ENCODE results near the gene RFX5.

Gene RFX5

DNA sequence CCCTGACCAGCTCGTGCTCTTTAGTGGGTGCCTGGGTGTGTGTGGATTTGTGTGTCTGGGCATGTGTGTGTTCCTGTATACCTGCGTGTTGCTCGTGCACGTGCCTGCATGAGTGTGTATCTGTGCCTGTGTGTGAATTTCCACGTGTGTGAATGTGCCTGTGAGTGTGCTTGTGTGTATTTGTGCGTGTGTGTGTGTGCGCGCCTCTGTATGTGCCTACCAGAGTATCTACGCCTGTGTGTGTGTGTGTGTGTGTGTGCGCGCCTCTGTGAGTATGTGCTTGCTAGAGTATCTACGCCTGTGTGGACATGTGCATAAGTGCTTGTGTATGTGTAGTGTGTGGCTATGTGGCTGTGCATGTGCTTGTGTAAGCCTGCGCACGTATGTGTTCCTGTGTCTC, 26.1 kb upstream of the RFX5 start:
- Histone ChIP-seq H2BK120ac (ENCODE audit: insufficient read depth, low read length, poor library complexity) (no peak overlapping the region), H3K79me1 (ENCODE audit: low read length) (peaks cover 2% of the 10 kb centered on the region), H3K79me2 (ENCODE audit: control insufficient read depth, insufficient read depth, low read length, poor library complexity) (peaks cover 2% of the 10 kb centered on the region), H3K18ac (ENCODE audit: low read length) (no peak overlapping the region), H3K27me3 (ENCODE audit: insufficient read depth, low read length) (no peaks in the 10 kb centered on the region), H3K4me3 (ENCODE audit: low read depth, low read length) (no peak overlapping the region), H3K36me3 (ENCODE audit: control insufficient read depth in 1 of 2, insufficient read depth in 2 of 2, low read length in 2 of 2) (no peaks in the 10 kb centered on the region), H2BK12ac (ENCODE audit: low read length) (no peak overlapping the region), H2AK5ac (ENCODE audit: low read length) (no peak overlapping the region), H3K9me3 (ENCODE audit: insufficient read depth, low read depth, low read length) (peaks cover 6% of the 10 kb centered on the region), H3K23ac (ENCODE audit: low read length) (no peak overlapping the region), H3K27ac (ENCODE audit: low read depth, low read length) (no peak overlapping the region), H3K4ac (ENCODE audit: low read depth, low read length) (no peak overlapping the region), H2BK5ac (ENCODE audit: low read depth, low read length, poor library complexity) (no peak overlapping the region), H3K9ac (ENCODE audit: low read length) (no peak overlapping the region), H3K4me1 (ENCODE audit: control insufficient read depth in 1 of 2, insufficient read depth in 2 of 2, low read length in 2 of 2) (peaks cover 0 to 4% of the 10 kb centered on the region in 2 experiments), H2AFZ (ENCODE audit: insufficient read depth, low read length, poor library complexity) (no peak overlapping the region), H4K8ac (ENCODE audit: low read depth, low read length) (no peak overlapping the region), H3K4me2 (ENCODE audit: low read length) (no peak overlapping the region), H3K14ac (ENCODE audit: low read length) (no peak overlapping the region), H4K91ac (ENCODE audit: low read depth, low read length) (no peak overlapping the region), H4K12ac (ENCODE audit: low read depth, low read length) (no peak overlapping the region)
- no CpG with 5 or more reads among the region's 14 CpGs for WGBS (ENCODE audit: extremely low coverage, insufficient coverage, insufficient read length)
- DNase-seq, result no peak

DNA sequence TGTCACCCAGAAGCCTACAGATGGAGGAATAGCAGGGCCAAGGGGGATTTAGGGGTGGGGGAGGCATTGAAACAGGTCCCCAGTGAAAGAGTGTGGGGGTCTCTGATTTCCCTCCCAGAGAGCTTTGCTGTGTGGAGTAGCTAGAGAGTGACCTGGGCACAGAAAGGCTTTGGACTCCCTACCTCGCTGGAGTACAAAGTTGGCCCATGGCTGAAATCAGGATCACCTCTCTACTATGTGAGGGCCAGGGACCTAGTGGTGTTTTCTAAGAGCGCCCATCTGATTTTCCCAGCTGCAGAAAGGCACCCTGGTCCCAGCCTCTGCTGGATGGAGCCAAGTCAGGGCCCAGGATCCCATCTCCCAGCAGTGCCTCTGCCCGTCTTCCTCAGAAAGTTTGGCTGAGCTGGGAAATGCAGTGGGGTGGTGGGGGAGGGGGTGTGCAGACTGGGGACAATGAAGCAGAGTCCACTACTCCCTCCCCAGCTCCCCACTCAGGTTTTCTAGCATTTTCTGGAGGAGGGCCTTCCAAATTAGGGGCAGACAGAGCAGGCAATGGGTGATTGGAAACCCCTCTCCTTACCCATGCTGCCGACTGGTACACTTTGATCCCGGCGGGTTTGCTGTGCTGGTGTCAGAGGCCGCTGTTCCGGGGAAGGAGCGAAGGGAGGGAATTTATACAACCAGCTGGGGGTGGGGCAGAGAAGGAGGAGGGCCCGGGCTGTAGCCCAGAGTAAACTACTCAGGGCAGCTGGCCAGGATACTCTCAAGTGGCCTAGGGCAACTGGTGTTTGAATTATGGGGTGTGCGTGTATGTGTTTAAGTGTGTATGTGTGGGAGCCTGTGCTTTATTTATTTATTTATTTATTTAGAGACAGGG, 25.2 kb upstream of the RFX5 start, which contains the start of gene SELENBP1:
TSS of gene SELENBP1 (minus strand) at position 648 of the 877 bp plus-strand sequence. CDS start at position 584, 64 bp downstream.
- Histone ChIP-seq H3K23ac (ENCODE audit: low read length) (no peak within 1 kb of the TSS), H4K12ac (ENCODE audit: low read depth, low read length) (peak within 1 kb of the TSS; percentile 67), H3K9ac (ENCODE audit: low read length) (no peak within 1 kb of the TSS), H3K4ac (ENCODE audit: low read depth, low read length) (no peak within 1 kb of the TSS), H3K4me3 (ENCODE audit: low read depth, low read length) (no peak within 1 kb of the TSS), H2BK12ac (ENCODE audit: low read length) (no peak within 1 kb of the TSS), H3K9me3 (ENCODE audit: insufficient read depth, low read depth, low read length) (peaks cover 6% of the 10 kb centered on the region), H3K79me1 (ENCODE audit: low read length) (peaks cover 2% of the 10 kb centered on the region), H2AK5ac (ENCODE audit: low read length) (no peak within 1 kb of the TSS), H3K79me2 (ENCODE audit: control insufficient read depth, insufficient read depth, low read length, poor library complexity) (peaks cover 2% of the 10 kb centered on the region), H3K36me3 (ENCODE audit: control insufficient read depth in 1 of 2, insufficient read depth in 2 of 2, low read length in 2 of 2) (no peaks in the 10 kb centered on the region), H2BK120ac (ENCODE audit: insufficient read depth, low read length, poor library complexity) (peak within 1 kb of the TSS; percentile 35), H3K14ac (ENCODE audit: low read length) (peak within 1 kb of the TSS; percentile 42), H3K4me1 (ENCODE audit: control insufficient read depth in 1 of 2, insufficient read depth in 2 of 2, low read length in 2 of 2) (peaks cover 0 to 4% of the 10 kb centered on the region in 2 experiments), H2AFZ (ENCODE audit: insufficient read depth, low read length, poor library complexity) (peak within 1 kb of the TSS; percentile 84), H3K27me3 (ENCODE audit: insufficient read depth, low read length) (no peaks in the 10 kb centered on the region), H4K91ac (ENCODE audit: low read depth, low read length) (no peak within 1 kb of the TSS), H3K18ac (ENCODE audit: low read length) (no peak within 1 kb of the TSS), H4K8ac (ENCODE audit: low read depth, low read length) (peak within 1 kb of the TSS; percentile 54), H3K27ac (ENCODE audit: low read depth, low read length) (no peak within 1 kb of the TSS), H3K4me2 (ENCODE audit: low read length) (peak within 1 kb of the TSS; percentile 50), H2BK5ac (ENCODE audit: low read depth, low read length, poor library complexity) (no peak within 1 kb of the TSS)
- no peak for DNase-seq
- WGBS (ENCODE audit: extremely low coverage, insufficient coverage, insufficient read length), result no CpG with 5 or more reads among the region's 11 CpGs

DNA sequence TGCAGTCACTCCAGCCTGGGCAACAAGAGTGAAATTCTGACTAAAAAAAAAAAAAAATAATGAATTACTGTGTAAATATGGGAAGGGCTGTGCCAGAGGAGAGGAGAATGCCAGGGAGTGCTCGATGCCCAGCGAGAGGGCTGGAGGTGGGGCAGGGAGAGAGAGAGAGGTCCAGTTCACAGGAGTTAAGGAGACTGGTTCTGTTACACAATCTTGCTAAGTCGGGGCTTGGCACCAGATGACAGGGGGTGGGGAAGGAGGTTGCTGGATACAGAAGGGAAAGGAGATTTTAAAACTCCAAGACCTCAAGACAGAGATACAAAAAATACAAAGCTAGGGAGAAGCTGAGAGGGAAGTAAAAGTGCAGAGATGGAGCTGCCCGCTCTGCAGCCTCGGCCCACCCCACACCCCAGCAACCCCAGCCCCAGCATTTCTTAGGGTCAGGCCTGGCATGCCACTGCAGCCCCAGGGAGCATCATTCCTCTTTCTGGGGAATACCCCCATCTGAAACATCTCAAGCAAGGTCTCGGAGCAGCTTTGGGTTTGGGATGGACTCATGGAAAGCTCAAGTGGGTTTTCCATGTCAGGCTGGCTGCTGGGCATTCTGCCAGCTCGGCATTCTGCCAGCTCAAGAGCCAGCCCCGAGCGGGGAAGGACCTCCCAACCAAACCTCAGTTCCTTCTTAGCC, 24.5 kb upstream of the RFX5 start:
- Histone ChIP-seq H3K9me3 (ENCODE audit: insufficient read depth, low read depth, low read length) (peaks cover 6% of the 10 kb centered on the region), H3K18ac (ENCODE audit: low read length) (no peak overlapping the region), H3K36me3 (ENCODE audit: control insufficient read depth in 1 of 2, insufficient read depth in 2 of 2, low read length in 2 of 2) (no peaks in the 10 kb centered on the region), H3K79me2 (ENCODE audit: control insufficient read depth, insufficient read depth, low read length, poor library complexity) (peaks cover 2% of the 10 kb centered on the region), H3K27ac (ENCODE audit: low read depth, low read length) (no peak overlapping the region), H2BK5ac (ENCODE audit: low read depth, low read length, poor library complexity) (no peak overlapping the region), H3K23ac (ENCODE audit: low read length) (no peak overlapping the region), H4K12ac (ENCODE audit: low read depth, low read length) (no peak overlapping the region), H3K79me1 (ENCODE audit: low read length) (peaks cover 2% of the 10 kb centered on the region), H4K91ac (ENCODE audit: low read depth, low read length) (no peak overlapping the region), H4K8ac (ENCODE audit: low read depth, low read length) (no peak overlapping the region), H3K9ac (ENCODE audit: low read length) (no peak overlapping the region), H2AFZ (ENCODE audit: insufficient read depth, low read length, poor library complexity) (no peak overlapping the region), H3K4me3 (ENCODE audit: low read depth, low read length) (no peak overlapping the region), H2BK120ac (ENCODE audit: insufficient read depth, low read length, poor library complexity) (no peak overlapping the region), H2BK12ac (ENCODE audit: low read length) (no peak overlapping the region), H3K4ac (ENCODE audit: low read depth, low read length) (no peak overlapping the region), H3K14ac (ENCODE audit: low read length) (no peak overlapping the region), H3K27me3 (ENCODE audit: insufficient read depth, low read length) (no peaks in the 10 kb centered on the region), H2AK5ac (ENCODE audit: low read length) (no peak overlapping the region), H3K4me1 (ENCODE audit: control insufficient read depth in 1 of 2, insufficient read depth in 2 of 2, low read length in 2 of 2) (peaks cover 0 to 4% of the 10 kb centered on the region in 2 experiments), H3K4me2 (ENCODE audit: low read length) (no peak overlapping the region)
- no CpG with 5 or more reads among the region's 9 CpGs for WGBS (ENCODE audit: extremely low coverage, insufficient coverage, insufficient read length)
- DNase-seq, result no peak

DNA sequence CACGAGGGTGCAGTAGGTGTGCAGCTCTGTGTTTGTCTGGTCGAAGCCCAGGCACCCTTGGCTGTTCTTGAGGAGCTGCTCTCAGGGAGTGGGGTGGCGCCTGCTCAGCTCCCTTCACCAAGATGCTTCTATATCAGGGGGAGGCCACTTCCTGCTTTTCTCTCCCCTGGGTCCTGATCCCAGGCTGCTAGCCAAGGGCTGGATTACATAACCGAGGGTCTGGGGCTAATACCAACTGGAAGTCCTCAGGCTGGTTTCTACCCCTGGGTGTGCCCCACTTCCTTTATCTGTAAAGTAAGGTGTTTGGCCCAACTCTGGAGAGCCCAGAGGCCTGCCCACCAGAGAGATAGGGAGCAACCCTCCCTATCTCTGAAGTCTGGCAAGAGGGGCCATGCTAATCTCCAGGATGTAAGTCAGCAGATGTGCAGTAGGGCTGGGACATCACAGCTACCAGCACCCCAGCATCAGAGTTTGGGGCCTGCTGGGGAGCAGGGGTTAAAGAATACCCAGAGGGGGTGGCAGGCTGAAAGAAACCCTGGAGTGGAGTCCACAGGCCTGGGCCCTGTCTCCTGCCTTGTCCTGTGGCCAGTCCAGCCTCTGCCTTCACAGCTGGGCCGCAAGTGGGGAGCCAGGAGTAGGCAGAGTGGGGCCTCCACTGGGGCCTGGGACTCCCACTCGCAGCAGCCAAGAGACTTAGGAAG, 23.3 kb upstream of the RFX5 start:
- H3K23ac ChIP-seq (ENCODE audit: low read length), result no peak overlapping the region
- no peak overlapping the region for H3K9ac ChIP-seq (ENCODE audit: low read length)
- no peak overlapping the region for H2AK5ac ChIP-seq (ENCODE audit: low read length)
- no peak overlapping the region for H3K4me2 ChIP-seq (ENCODE audit: low read length)
- DNase-seq, result no peak
- no peak overlapping the region for H2BK5ac ChIP-seq (ENCODE audit: low read depth, low read length, poor library complexity)
- H3K4me3 ChIP-seq (ENCODE audit: low read depth, low read length), result no peak overlapping the region
- no peak overlapping the region for H3K14ac ChIP-seq (ENCODE audit: low read length)
- peaks cover 6% of the 10 kb centered on the region for H3K9me3 ChIP-seq (ENCODE audit: insufficient read depth, low read depth, low read length)
- peaks cover 0 to 1% of the 10 kb centered on the region in 2 experiments for H3K36me3 ChIP-seq (ENCODE audit: control insufficient read depth in 1 of 2, insufficient read depth in 2 of 2, low read length in 2 of 2)
- H4K12ac ChIP-seq (ENCODE audit: low read depth, low read length), result no peak overlapping the region
- H3K18ac ChIP-seq (ENCODE audit: low read length), result no peak overlapping the region
- peaks cover 2% of the 10 kb centered on the region for H3K79me1 ChIP-seq (ENCODE audit: low read length)
- H2BK120ac ChIP-seq (ENCODE audit: insufficient read depth, low read length, poor library complexity), result no peak overlapping the region
- H3K4me1 ChIP-seq (ENCODE audit: control insufficient read depth in 1 of 2, insufficient read depth in 2 of 2, low read length in 2 of 2), result peaks cover 0 to 4% of the 10 kb centered on the region in 2 experiments
- no peak overlapping the region for H3K27ac ChIP-seq (ENCODE audit: low read depth, low read length)
- H3K4ac ChIP-seq (ENCODE audit: low read depth, low read length), result no peak overlapping the region
- H2AFZ ChIP-seq (ENCODE audit: insufficient read depth, low read length, poor library complexity), result peak overlapping the region; percentile 53
- no peak overlapping the region for H4K8ac ChIP-seq (ENCODE audit: low read depth, low read length)
- no peak overlapping the region for H2BK12ac ChIP-seq (ENCODE audit: low read length)
- H4K91ac ChIP-seq (ENCODE audit: low read depth, low read length), result no peak overlapping the region
- peaks cover 2% of the 10 kb centered on the region for H3K79me2 ChIP-seq (ENCODE audit: control insufficient read depth, insufficient read depth, low read length, poor library complexity)
- no CpG with 5 or more reads among the region's 6 CpGs for WGBS (ENCODE audit: extremely low coverage, insufficient coverage, insufficient read length)
- H3K27me3 ChIP-seq (ENCODE audit: insufficient read depth, low read length), result no peaks in the 10 kb centered on the region

Measured in trophoblast cell (in vitro differentiated cells and primary cell).